ENCODE results near the gene SMIM35.
A peak's percentile ranks its signal among the peaks of the same experiment; 100 is the strongest.
"Not testable (repeated sequence)": the region's sequence is repeated elsewhere in the genome, so short reads cannot be mapped to it uniquely, and the experiment has no call there.

SMIM35 gene

DNA sequence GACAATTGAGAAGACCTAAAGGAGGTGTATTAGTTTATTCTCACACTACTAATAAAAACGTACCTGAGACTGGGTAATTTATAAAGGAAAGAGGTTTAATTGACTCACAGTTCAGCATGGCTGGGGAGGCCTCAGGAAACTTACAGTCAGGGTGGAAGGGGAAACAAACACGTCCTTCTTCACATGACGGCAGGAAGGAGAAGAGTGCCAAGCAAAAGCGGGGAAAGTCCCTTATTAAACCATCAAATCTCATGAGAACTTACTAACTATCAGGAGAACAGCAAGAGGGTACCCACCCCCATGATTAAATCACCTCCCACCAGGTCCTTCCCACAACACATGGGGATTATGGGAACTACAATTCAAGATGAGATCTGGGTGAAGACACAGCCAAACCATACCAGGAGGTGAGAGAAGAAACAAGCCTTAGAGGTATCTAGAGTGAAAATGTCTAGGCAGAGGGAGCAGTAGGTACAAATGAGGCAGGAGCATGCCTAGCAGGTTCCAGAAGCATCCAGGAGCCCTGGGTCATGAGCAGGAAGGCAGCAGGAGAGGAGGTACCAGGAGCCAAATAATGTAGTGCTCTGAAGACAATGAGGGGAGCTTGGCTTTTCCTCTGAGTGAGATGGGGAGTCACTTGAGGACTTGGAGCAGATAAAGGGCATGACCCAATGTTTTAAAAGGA, 69.0 kb downstream of the SMIM35 start:
- DNase-seq, result no peak

DNA sequence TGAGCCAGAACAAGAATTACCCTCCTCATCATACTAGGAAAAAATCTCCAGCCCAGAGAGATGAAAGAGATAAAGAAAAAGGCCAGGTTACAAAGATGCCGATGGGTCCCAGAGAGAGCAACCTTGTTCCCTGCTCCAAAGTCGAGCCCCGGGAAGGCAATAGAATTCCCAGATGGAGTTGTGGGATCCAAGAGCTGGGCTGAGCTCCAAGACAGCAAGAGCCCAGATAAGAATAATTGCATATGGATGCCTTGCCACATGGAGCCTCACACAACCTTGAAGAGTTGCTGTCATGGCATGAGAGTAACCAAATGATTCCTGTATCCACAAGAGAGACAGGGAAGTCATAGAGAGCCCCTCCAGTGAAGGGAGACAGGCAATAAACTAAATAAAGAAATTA, 69.7 kb downstream of the SMIM35 start:
- no peak for DNase-seq

DNA sequence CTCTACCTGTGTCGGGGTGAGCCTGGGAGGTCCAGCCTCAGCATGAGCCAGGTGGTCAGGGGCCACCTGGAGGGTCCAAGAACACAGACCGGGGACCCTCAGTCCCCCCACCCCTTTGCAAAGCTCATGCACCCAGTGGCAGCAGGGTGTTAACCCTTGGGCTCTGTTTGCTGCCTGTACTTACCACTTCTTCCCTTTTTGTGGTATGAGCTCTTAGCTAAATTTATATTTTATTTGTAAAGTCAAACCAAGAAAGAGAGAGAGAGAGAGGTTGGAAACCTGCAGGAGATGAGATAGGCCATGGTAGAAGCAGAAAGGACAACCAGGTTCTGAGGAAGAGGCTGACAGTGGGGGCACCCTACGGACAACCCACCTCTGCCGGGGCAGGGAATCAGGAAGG, 70.7 kb downstream of the SMIM35 start:
- DNase-seq, result no peak

DNA sequence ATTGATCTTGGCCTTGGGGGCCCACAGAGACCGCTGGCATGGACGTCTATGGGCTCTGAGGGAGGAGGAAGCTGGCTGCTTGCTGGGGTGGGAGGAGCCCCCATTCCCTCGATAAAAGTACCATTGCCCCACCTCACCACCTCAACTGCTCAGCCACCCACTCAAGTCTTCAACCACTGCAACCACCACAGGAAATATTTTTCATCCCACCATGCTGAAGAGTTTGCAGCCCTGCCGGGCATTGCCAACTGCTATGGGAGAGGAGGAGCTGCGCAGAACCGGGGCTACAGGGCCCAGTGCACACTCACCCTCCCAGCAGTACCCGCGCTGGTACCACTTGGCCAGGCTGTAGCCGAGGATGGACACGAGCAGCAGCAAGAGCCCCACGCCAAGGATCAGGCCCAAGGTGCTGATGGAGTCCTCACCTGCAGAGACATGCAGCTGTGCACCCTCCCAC, 71.3 kb downstream of the SMIM35 start:
- no peak for DNase-seq

DNA sequence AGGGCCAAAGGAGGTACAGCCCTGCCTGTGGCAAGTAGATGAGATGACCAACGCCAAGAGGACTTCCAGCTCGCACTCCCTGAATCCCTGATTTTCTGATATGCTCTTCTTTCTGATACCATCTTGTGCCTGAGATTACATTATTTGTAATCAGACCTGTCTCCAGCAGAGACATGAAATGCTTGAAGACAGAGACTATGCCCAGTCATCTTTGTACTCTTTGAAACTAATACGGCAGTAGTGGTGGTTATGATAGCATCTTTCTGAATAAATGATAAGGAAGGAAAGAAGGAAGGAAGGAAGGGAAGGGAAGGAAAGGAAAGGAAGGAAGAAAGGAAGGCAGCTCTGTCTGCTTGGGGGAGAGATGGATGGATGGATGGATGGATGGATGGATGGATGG, 72.7 kb downstream of the SMIM35 start:
- no peak for DNase-seq

DNA sequence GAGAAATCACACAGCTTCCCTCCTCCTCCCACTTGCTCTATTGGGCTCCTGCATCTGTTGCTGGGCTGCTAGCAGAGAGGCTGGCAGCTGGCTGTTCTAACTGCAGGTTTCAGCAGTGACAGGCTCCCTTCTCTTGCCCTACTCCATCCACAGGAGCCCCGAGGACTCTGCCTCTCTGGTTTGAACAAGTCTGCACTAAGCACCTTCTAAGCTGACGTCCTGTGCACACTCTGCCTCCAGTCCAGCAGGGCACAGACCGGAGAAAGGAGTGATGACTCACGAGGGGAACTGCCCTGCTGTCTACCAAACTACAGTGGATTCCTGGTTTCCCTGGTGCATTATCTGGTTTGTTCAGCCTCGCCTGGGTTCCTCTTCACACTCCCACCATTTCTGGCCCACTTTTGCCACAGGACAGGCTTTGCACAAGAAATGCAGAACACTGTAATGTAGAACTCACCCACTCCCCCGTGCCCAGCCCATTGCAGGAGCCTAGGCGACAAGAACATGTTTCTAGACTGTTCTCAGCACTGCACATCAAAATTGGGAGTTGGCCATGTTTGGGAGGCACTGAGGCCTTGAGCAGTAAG, 74.6 kb downstream of the SMIM35 start:
- peak; percentile 50 for DNase-seq

DNA sequence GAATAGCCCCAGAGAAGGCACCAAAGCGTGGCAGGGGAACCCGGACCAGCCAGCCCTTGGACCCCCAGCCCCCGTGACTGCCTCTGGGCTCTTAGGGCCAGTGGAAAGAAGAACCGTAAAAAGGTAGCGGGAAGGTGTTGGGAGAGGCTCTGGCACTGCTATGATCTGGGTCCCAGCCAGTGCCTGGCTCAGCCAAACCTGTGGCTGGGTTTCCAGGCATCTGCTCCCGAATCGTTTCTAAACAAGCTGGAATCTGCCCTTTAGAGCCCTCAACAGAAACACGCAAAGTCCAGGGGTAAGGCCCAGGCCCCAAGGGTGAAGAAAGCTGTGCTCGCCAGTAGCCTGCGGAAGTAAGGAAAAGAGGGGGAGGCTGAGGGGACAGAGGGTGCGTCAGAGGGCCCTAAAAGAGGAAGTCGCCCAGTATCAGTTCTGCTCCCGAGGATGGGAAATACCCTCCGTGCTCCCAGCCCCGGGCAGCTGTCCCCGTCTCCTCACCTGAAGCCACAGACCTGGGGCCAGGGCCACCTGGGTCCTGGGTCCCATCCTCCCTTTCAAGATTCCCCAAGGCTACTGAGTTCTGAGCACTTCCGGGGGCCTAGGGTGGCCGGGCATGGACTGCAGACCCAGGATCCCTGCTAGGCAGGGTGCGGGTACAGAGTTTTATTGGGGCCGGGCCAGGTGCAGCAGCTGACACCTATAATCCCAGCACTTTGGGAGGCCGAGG, 75.9 kb downstream of the SMIM35 start:
- DNase-seq, result no peak

DNA sequence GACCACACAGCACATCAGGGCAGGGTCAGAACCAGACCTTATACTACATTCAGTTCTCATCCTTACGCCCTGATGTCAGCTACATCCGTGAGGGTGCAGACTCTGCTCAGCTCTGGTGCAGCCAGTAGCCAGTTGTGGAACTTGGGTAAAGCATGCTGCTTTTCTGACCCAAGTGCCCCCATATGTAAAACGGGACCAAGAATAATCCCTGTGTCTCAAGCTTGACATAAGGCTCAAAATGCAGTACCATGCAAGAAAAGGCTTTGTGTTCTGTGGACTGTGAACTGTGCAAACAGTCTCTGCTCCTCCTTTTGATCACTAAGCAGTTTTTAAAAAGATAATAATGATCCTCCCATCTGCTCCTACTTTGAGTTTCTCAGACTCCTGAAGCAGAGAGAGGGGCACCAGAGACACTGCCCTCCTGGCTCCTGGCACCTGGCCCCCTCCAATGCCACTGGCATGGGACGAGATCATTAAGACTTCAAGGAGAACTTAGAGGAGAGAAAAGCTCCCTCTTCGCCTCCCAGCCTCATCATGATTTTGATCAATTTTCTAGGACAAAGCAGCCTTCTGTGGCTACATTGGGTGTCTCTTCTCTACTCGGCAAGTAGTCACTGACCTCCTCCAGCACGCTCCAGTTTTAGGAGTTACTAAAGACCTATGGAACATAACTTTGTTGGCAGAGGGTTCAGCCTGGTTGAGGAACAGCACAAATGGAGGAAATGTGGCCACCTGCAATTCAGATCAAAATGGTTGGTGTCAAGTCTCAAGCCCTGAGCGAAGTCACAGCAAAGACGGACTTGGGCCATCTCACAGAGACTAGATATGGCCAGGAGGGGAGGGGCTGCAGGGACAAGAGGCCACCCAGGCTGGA, 76.7 kb downstream of the SMIM35 start:
- no peak for DNase-seq

DNA sequence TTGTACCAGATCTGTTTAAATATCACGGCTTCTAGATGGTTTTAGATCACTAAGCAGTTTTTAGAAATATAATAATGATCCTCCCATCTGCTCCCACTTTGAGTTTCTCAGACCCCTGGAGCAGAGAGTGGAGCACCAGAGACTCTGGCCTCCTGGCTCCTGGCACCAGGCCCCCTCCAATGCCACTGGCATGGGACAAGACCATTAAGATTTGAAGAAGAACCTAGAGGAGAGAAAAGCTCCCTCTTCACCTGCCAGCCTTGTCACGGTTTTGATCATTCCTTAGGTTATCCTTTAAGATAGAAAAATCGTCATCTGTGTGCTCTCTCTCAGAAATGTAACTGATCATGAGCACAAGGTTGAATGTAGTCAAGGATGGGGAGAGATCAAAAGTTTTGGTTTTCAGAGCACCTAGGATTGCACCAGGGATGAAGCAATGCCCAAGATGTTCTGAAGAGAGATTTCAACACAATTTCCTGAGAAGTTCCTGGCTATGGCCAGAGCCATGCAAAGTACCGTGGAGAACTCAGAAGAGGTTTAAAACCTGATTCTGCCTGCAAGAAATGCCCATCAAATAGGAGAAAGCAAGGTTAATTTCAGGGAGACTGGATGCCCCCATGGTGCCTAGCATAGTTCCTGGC, 78.4 kb downstream of the SMIM35 start:
- DNase-seq, result no peak

DNA sequence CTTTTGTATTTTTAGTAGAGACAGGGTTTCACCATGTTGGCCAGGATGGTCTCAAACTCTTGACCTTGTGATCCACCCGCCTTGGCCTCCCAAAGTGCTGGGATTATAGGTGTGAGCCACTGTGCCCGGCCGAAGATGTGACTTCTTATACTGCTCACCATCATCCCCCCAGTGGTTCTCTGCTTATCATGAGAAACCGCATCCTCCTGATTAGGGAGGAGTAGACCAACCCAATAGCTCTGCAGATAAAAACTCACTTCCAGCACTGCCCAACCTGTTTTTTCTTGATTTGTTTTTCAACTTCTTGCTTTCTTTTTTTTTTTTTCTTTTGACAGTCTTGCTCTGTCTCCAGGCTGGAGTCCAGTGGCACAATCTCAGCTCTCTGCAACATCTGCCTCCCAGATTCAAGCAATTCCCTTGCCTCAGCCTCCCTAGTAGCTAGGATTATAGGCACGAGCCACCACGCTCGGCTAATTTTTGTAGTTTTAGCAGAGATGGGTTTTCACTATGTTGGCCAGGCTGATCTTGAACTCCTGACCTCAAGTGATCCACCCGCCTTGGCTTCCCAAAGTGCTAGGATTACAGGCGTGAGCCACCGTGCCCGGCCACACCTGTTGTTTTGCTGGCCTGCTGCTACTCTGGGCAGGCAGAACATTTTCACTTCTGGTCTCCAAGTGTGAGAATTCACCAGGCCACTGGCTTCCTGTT, 79.0 kb downstream of the SMIM35 start:
- not testable (repeated sequence) for DNase-seq

DNA sequence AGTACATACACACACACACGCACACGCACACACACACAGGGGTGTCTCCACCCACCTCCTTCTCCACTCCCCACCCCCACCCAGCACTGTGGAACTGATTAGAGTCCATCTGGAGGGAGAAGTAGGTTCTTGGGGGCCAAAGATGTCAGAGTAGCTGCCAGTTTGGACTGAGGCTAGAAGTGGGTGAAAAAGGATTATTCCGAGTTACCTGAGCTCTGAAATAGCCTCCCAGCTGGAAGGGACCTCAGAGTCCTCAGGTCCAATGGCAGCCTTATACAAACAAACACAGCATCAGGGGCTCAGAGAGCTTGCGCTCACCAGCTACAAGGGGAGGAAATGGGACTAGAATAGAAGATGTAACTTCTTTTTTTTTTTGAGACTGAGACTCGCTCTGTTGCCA, 79.7 kb downstream of the SMIM35 start:
- DNase-seq, result no peak

DNA sequence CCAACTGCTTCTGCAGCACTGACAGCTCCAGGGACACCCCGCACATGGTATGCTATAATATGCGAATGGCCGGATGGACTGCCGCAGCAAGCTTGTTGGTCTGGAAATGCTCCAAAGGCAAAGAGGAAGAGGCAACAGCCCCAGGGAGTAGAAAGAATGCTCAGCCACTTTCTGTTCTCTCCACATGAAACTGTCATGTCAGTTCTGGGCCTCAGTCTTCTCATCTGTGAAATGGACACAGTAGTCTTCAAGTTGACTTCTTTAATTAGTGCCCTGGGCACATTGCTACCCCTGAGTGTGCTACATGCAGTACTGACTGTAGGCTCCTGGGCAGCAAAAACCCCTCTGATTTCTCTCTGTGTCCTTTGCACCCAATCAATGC, 80.6 kb downstream of the SMIM35 start:
- DNase-seq, result no peak

DNA sequence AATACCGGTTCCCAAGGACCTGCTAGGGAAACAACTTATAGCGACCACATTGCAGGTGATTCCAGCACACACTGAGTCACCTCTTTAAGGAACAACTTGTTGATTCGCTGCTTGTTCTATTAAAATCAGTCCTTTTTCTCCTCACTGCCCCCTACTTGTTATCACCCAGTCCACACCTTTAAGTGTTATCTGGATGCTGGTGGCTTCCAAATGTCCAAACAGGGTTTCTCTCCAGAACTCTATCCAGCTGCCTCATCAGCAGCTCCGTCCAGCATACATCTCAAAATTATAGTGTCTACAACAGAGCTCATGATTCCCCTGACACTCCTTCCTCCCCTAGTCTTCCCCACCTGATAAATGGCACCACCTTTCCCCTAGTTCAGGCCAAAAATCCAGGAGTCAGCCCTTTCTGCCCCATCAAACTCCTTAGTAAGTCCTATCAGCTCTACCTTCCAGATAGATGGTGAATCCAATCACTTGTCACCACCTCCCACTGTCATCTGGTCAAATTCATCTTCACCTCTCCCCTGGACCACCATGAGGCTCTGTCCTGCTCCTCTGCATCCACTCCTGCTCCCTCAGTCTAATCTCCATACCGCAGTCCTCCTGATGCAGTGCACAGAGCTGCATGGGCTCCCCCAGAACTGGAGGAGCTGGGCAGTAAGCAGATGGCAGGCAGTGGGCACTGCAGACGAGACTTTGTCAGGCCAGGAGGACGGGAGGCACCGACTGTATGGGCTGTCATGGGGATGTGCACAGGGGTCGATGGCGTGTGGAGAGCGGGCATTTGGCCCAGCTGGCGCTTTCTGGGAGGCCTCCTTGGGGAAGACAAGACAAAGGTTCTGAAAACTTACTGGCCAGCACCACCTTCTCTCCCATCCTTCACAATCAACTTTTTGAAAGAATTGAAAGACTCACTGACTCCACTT, 81.3 kb downstream of the SMIM35 start:
- DNase-seq, result no peak

DNA sequence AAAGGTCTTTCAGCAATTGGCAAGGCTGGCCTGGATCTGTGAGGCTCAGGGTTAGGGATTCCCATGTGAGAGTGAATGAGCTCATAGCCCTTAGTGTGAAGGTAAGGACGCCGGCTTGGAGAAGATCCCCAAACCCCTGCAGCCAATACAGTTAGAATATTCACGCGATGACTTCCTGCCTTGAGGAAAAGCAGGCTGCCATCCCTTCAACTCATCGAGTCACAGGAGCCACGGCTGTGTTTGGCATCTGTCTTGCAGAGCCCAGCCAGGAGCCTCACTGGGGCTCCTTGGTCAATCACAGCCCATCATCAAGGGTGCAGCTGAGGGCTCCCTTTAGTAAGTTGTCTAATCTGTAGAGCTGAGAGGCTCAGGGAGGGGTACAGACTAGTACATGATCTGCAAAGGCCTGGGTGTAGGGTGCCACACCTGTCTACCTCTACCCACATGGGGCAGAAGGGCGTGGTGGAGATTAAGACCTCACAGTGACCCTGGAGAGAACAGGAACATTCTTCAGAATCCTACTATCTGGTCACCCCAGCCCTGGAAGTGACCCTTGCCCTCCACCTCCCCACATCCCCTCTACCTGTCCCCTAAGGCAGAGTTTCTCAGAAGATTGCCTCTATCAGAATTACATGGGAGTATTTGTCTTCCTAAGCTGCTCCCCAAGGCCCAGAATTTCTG, 82.1 kb downstream of the SMIM35 start:
- DNase-seq, result no peak

DNA sequence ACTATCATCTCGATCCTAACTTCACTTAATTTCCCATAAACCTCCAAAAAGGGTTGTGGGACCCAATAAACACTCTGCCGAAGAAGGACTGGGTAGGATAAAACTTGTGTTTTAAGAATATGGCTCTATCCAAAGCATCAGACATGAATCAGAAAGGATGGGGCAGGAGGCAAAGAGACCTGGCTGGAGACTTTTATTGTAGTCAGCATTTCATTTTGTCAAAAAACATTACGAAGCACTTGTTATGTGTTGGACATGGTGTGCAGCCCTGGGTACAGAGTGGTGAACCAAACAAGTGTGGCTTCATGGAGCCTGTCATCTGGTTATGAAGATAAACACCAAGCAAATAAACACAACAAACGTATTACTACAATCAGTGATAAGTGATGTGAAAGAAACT, 83.3 kb downstream of the SMIM35 start:
- DNase-seq, result no peak

DNA sequence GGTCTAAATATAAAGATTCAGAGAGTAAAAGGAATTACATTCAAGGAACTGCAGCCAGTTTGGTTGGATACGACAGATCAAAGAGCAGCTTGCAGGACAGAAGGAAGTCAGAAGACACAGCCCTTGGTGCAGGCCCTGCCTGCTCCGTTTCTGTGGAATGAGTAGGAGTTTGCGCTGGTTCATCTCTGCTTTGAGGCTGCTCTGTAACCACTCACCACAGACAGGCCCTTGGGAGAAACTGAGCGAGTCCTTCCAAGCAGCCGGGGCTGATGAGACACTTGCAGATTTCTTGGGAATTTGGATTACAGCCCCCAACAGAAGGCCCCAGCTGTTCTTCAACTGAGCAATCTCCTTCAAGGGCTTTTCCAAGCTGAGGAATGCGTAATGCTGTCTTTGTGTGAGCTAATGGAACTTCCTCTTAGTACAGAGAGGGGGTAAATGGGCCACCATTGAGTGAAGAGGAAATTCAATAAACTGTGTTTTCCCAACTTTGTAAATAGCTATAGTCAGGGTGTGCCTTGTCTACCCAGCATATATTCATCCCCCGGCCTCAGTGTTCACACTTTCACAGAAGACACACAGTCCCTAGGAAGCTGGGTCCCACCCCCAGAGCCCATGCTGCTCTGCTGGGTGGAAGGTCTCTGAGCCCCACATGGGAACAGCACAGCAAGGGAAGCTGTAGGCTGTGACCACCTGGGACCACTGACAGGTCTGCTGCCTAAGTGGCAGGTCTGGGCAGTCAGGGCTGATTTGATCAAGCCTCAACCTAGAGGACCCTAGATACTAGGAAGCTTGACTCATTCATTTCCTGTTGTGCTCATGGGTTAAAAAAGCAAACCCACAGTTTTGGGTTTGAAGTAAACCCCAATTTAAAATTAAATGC, 84.0 kb downstream of the SMIM35 start:
- no peak for DNase-seq

DNA sequence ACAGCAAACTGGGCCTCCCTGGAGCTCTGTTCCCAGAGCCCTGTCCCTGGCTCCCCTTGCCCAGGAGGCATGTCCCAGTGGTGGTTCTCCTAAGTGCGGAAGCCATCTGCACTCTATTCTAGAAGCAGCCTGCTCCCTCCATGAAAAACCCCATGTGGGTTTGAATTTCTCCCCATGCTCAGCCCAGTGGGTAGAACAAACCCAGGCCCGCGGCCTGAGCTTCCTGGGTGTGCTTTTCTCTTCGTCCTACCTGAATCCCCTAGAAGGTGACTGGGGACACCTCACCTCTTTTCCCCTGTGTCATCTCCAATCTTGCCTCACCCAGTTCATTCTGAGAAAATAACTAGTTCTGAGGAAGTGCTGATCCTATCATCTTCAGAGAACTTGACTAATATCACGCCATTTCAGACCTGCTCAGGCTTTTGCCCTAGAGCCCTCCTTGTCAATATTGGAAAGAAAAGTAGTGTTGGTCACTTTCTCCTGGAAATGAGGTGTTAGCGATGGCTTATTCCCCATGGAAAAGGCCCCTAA, 84.7 kb downstream of the SMIM35 start:
- no peak for DNase-seq

DNA sequence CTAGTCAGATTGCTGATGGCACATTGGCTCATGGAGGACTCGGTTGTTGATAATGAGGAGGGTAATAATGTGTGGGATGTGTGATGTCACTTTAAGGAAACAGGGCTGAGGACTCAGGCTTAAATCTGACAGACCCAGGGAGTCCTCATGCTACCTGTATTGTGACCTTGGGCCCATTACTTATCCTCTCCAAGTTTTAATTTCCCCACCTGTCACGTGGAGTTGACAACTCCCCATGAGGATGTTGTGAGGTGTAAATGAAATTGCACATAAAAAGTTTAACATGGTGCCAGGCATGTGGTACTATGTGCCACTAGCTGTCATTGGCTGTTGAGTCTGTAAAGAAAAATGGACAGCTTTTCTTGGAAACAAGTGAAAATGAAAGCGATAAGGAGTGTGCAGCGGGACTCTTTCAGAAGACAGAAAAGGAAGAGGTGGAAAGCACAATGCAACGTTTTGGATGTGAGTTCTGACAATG, 85.2 kb downstream of the SMIM35 start:
- no peak for DNase-seq

DNA sequence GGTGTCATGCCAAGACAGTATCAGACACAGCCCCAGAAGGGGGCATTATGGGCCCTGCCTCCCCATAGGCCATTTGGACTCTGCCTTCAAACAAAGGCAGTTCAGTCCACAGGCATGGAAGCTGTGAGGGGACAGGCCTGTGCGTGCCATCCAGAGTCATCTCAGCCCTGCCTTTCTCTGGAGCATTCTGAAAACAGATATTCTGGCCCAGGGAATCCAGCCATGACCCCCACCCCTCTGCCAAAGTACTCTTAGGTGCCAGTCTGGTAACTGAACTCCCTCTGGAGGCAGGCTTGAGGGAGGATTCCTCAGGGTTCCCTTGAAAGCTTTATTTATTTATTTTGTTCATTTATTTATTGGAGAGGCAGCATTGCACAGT, 85.9 kb downstream of the SMIM35 start:
- DNase-seq, result no peak
